Measurements from ENCODE around the gene G3BP1. TPM values are rescaled to one million over a fixed set of nuclear protein-coding genes. Genes with fewer than 3 reads are reported as not detected.

Gene G3BP1
- total and polyA plus RNA-seq, 2 of the 13 experiments (the other 11 are each of a cell fraction or from before 2014, with no cell fraction given): 36.7 to 320 TPM

- peaks cover 14 to 42% of the 10 kb centered on the region in 2 experiments; a peak in 4 of 5 replicates for H3K36me3 ChIP-seq (replicated peaks in 1 of 2; ENCODE audit: control insufficient read depth in 1 of 2, insufficient read depth in 2 of 2, low read length in 2 of 2)
- intact Hi-C loops (cut with micrococcal nuclease; ENCODE audit: unreplicated experiment) (no loop called here), in situ Hi-C loops (cut with HindIII; ENCODE audit: extremely low pct_ligation_motif_present, low pct_unique_long_range_greater_than_20kb) (loop anchor here (10.0 to 25.0 kb wide), 2 partner anchors 220 to 308 kb away; partner anchors contain the start of gene SLC36A1)
- H3K79me2 ChIP-seq (ENCODE audit: insufficient read depth, low read length): no peaks in the 10 kb centered on the region
- H3K27ac ChIP-seq (ENCODE audit: extremely low read length, insufficient read depth, low read length): no peak overlapping the region
- H3K9ac ChIP-seq (ENCODE audit: insufficient read depth, low read depth, low read length): no peak overlapping the region
- CTCF ChIA-PET (ENCODE audit: low intra/inter-chr PET ratio, low total read pairs): no interaction called here
- H3K9me3 ChIP-seq (ENCODE audit: low read length): no peaks in the 10 kb centered on the region
- no peaks in the 10 kb centered on the region for H3K4me1 ChIP-seq (ENCODE audit: insufficient read depth, low read length)
- no peaks in the 10 kb centered on the region for H3K27me3 ChIP-seq (ENCODE audit: control insufficient read depth in 1 of 2, insufficient read depth in 2 of 2, low read length in 2 of 2)
- ATAC-seq (no peak), DNase-seq (ENCODE audit: low spot score) (no peak), FAIRE-seq (no peak)
- H3K4me3 ChIP-seq (replicated peaks in 1 of 3; ENCODE audit: insufficient read depth in 1 of 3, low read depth in 2 of 3, low read length in 3 of 3): no peak overlapping the region
- no peak for TF ChIP-seq SP5 (CRISPR knock-in tag; IDR thresholded peaks at IDR 0.05; ENCODE audit: borderline replicate concordance, low read depth)
- TF ChIP-seq ZBTB4 (CRISPR knock-in tag; IDR thresholded peaks at IDR 0.05; ENCODE audit: borderline replicate concordance): no peak
- TF ChIP-seq ZFP37 (CRISPR knock-in tag; IDR thresholded peaks at IDR 0.05; ENCODE audit: borderline replicate concordance): no peak
- no peak for TF ChIP-seq POLR2AphosphoS2 (IDR thresholded peaks at IDR 0.05; ENCODE audit: low read depth, low read length)
- no peak for TF ChIP-seq CENPX (CRISPR knock-in tag; IDR thresholded peaks at IDR 0.05)
- H4K20me1 ChIP-seq (ENCODE audit: insufficient read depth, low read length): no peaks in the 10 kb centered on the region
- H3K4me2 ChIP-seq (ENCODE audit: low read depth, low read length): no peak overlapping the region
- 94% methylated on average over 6 of the region's 7 CpGs for WGBS (ENCODE audit: low lambda C conversion rate)
- no peak overlapping the region for H2AFZ ChIP-seq (ENCODE audit: low read length)
- POLR2A ChIA-PET: no interaction called here
- no TSS peak for BruUV-seq (replicated peaks)
Observed at GRCh38 chr5:151745071-151745705, 26.6 kb upstream of the G3BP1 start.

Data from HepG2 (cell line).